Fibroblast of skin of right biceps (primary cell): ENCODE data around the gene RABIF.
"Not testable (repeated sequence)": the region's sequence is repeated elsewhere in the genome, so short reads cannot be mapped to it uniquely, and the experiment has no call there.

Source experiments
- DNase-seq: peaks from one replicate; pipeline ENCODE4 v3.0.0-alpha.2; 2013

The RABIF gene

DNA sequence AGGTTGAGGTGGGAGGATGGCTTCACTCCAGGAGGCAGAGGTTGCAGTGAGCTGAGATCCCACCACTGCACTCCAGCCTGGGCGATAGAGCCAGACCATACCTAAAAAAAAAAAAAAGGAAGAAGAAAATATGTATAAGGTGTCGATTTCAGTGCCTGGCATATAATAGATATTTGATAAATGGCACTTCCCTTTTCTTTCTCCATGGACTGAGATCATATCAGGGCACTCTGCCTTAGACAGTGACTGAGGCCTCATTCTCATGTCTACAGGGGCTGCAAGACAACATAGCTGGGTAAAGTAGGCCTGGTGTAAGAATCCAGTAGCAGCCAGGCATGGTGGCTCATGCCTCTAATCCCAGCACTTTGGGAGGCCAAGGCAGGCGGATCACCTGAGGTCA is 57.0 kb downstream of the RABIF start:
- DNase-seq, result no peak

DNA sequence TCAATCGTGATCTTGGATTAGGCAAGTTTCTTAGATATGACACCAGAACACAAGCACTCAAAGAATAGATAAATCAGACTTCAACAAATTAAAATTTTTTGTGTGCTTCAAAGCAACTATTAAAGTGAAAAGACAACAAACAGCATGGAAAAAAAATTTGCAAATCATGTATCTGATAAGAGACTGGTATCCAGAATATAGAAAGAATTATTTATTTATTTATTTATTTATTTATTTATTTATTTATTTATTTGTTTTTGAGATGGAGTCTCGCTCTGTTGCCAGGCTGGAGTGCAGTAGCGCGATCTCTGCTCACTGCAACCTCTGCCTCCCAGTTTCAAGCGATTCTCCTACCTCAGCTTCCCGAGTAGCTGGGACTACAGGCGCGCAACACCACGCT is 59.7 kb downstream of the RABIF start:
- not testable (repeated sequence) for DNase-seq
